H1 (cell line): ENCODE data around the gene SPTBN5.

ENCODE experiments used
- ATF2 ChIP-seq: IDR thresholded peaks from 2 replicates; pipeline ENCODE4 v1.6.1; 2012; ENCODE audit warnings: low read length, inconsistent platforms
- BRCA1 ChIP-seq: IDR thresholded peaks from 2 replicates; pipeline ENCODE4 v1.6.1; 2012; ENCODE audit warnings: low read depth, low read length, improper control_type of control experiment
- CBX8 ChIP-seq: fragments of 300-800, 300-1000 bp; sonication (generic); IDR thresholded peaks from 2 replicates; pipeline ENCODE4 v1.7.1; 2016; ENCODE audit warnings: low read depth, low read length, borderline replicate concordance
- CEBPB ChIP-seq: IDR thresholded peaks from 2 replicates; pipeline ENCODE4 v1.6.1; 2012; ENCODE audit warnings: low read depth, low read length
- CHD1 ChIP-seq: IDR thresholded peaks from 2 replicates; pipeline ENCODE4 v1.6.1; 2012; ENCODE audit warnings: low read depth, low read length, improper control_type of control experiment
- CTCF ChIP-seq, 3 experiments: IDR thresholded peaks; 1 replicate in 2 of 3; 2 replicates in 1 of 3; pipeline versions ENCODE4 v1.5.1 to v1.6.1; 2011; ENCODE audit warnings: low read length in 3 of 3, mild to moderate bottlenecking in 3 of 3, inconsistent platforms in 2 of 3, low read depth in 1 of 3, moderate library complexity in 1 of 3; ENCODE audit not compliant: insufficient read depth in 1 of 3; ENCODE audit errors: control extremely low read depth in 1 of 3
- GABPA ChIP-seq: IDR thresholded peaks from 2 replicates; pipeline ENCODE4 v1.6.1; 2011; ENCODE audit warnings: mild to moderate bottlenecking, low read length, moderate library complexity, borderline replicate concordance; ENCODE audit not compliant: insufficient read depth
- KDM5A ChIP-seq: fragments of 200-600 bp; IDR thresholded peaks from 2 replicates; pipeline ENCODE4 v1.7.1; 2012; ENCODE audit warnings: mild to moderate bottlenecking, low read length, inconsistent platforms, mixed read lengths
- MAFK ChIP-seq: IDR thresholded peaks from 2 replicates; pipeline ENCODE4 v1.6.1; 2012; ENCODE audit warnings: low read depth, mild to moderate bottlenecking, improper control_type of control experiment, low read length
- MAX ChIP-seq: IDR thresholded peaks from 2 replicates; pipeline ENCODE4 v1.6.1; 2012; ENCODE audit warnings: inconsistent platforms
- PHF8 ChIP-seq: fragments of 200-600 bp; sonication (generic); conservative IDR thresholded peaks from 2 replicates; pipeline ENCODE4 v1.7.1; 2012; ENCODE audit warnings: low read depth, mild to moderate bottlenecking, inconsistent platforms, low read length, moderate library complexity
- POLR2A ChIP-seq, 2 experiments: IDR thresholded peaks; 1 replicate in 1 of 2; 2 replicates in 1 of 2; pipeline ENCODE4 v1.6.1; 2011; ENCODE audit warnings: low read depth in 2 of 2, low read length in 2 of 2, mild to moderate bottlenecking in 2 of 2; ENCODE audit errors: control extremely low read depth in 1 of 2
- POLR2AphosphoS5 ChIP-seq: IDR thresholded peaks from 2 replicates; pipeline ENCODE4 v1.6.1; 2011; ENCODE audit warnings: low read depth, low read length

- TF ChIP-seq CBX8, result no peak
- no peak for TF ChIP-seq CTCF (IDR thresholded peaks at IDR 0.05; ENCODE audit: control extremely low read depth in 1 of 3, insufficient read depth in 1 of 3, low read depth in 1 of 3, low read length in 3 of 3)
- TF ChIP-seq CHD1, result no peak
- no peak for TF ChIP-seq MAFK
- TF ChIP-seq CEBPB, result no peak
- no peak for TF ChIP-seq PHF8
- TF ChIP-seq POLR2A (IDR thresholded peaks at IDR 0.05; ENCODE audit: control extremely low read depth in 1 of 2, low read depth in 2 of 2, low read length in 2 of 2), result no peak
- TF ChIP-seq GABPA, result no peak
- no peak for TF ChIP-seq BRCA1
- TF ChIP-seq ATF2, result no peak
- TF ChIP-seq MAX, result no peak
- no peak for TF ChIP-seq KDM5A
- no peak for TF ChIP-seq POLR2AphosphoS5
Observed at GRCh38 chr15:41919201-41919820, 25.5 kb upstream of the SPTBN5 start.
